Right lobe of liver (tissue), 4 donors: ENCODE measurements around the gene ACADSB.

Source experiments
- CTCF ChIP-seq, 4 donors: fragments of 200-600 bp in 3 of 4; fragments of 450-650 bp in 1 of 4; IDR thresholded peaks; one replicate each; pipeline versions ENCODE4 v1.5.1 to v1.8.0; 2016 to 2022; ENCODE audit warnings: antibody characterized with exemption in 4 of 4, mild to moderate bottlenecking in 2 of 4
- POLR2A ChIP-seq: fragments of 450-650 bp; IDR thresholded peaks from one replicate; pipeline ENCODE4 v1.6.1; 2017; ENCODE audit warnings: antibody characterized with exemption, mild to moderate bottlenecking
- donor health status: DM: no; HTN: no; CAD: no.
- donor health status: DM: no; HTN: no; CAD: no.
- donor health status: DM: no; HTN: yes; CAD: no.

- TF ChIP-seq CTCF (IDR thresholded peaks at IDR 0.05) (no peak), POLR2A (no peak)
Observed at GRCh38 chr10:122974023-122974422, 34.8 kb upstream of the ACADSB start.
